ENCODE results near the gene TNFAIP8.
"Not testable (repeated sequence)": the region's sequence is repeated elsewhere in the genome, so short reads cannot be mapped to it uniquely, and the experiment has no call there.

Gene TNFAIP8

GRCh38 chr5:119428166-119428565 is 72.3 kb downstream of the TNFAIP8 start:
- FAIRE-seq = not testable (repeated sequence)

- FAIRE-seq = not testable (repeated sequence)
These were observed 72.8 kb downstream of the TNFAIP8 start for GRCh38 chr5:119428574-119428973.

- not testable (repeated sequence) for FAIRE-seq
These were observed 76.9 kb downstream of the TNFAIP8 start for GRCh38 chr5:119432674-119433237.

GRCh38 chr5:119435436-119436132 is 79.8 kb downstream of the TNFAIP8 start:
- FAIRE-seq = no peak

- FAIRE-seq = not testable (repeated sequence)
These were observed 82.2 kb downstream of the TNFAIP8 start for GRCh38 chr5:119437785-119438586.

GRCh38 chr5:119438587-119438917 is 82.7 kb downstream of the TNFAIP8 start:
- not testable (repeated sequence) for FAIRE-seq

- no peak for FAIRE-seq
These were observed 83.4 kb downstream of the TNFAIP8 start for GRCh38 chr5:119439140-119439631.

GRCh38 chr5:119439632-119440031 is 83.8 kb downstream of the TNFAIP8 start:
- FAIRE-seq = not testable (repeated sequence)

- FAIRE-seq = not testable (repeated sequence)
These were observed 88.8 kb downstream of the TNFAIP8 start for GRCh38 chr5:119444643-119445042.

GRCh38 chr5:119445544-119445943 is 89.7 kb downstream of the TNFAIP8 start:
- FAIRE-seq = no peak

All from endometrium (tissue), 2 donors.